ENCODE data around the gene TBKBP1.

Gene TBKBP1

GRCh38 chr17:47716375-47716774, 22.4 kb downstream of the TBKBP1 start:
- no peak for DNase-seq

GRCh38 chr17:47717261-47717697, 23.3 kb downstream of the TBKBP1 start:
- no peak for DNase-seq

DNA sequence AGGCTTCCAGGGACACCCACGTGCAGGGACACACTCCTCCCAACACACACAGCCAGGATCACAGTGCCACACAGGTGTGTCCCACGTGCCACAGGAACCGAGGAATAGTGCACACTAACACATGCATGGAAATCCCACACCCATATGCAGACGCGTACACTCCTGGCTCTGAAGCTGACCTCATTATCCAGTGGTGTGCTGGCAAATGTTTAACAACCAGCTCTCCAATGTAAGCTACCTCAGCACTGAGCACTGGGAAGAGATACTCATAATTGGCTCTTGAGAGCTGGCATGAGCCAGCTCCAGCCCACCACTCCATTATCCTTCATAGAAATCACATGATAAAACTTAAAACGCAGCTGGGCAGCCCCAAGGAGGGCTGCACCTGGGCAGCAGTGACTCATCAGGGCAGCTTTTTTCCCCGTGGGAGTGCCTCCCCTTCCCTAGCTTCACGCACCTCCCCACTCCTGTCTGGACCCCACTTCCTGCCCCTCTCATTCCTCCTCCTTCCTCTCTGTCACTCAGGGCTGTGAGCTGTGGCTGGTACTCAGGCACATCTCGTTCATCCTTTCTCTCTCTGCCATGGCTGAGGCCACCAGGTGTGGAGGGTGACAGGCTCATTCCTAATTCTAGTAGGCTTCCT, 24.1 kb downstream of the TBKBP1 start:
- DNase-seq: no peak

GRCh38 chr17:47718634-47719405, 24.9 kb downstream of the TBKBP1 start:
- no peak for DNase-seq

DNA sequence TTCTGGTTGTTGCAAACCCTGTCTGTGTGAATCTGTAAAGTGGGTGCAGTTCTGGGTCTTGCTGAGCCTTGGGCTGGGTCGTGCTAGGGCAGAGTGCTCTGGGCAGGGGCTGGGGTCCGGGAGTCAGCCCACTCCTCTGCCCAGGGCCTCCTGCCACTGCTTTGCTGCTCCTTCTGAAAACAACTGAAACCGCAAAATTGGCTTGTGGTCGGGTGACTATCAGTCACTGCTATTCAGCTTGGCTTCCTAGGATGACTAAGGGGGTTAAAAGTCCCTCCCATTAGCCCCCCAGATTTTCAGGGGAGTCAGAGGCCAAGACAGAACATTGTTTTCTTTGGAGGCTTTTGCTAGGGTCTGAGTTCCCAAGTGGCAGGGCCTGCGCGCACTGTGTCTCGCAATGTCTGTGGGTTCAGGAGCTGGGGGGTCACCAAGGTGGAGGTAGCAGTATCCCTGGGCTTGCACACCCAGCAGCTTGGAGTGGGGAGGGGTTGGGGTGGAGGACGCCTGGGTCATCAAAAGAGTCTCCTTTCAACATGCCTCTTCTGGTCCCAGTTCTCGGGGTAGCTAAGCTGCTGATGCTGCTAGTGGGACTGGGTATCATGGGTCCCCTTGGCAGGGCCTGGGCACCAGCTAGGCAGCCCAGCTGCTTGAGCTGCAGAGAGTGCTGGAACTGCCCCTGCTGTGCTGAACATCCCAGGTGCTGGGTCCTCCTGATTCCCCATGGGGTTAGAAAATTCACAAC, 25.6 kb downstream of the TBKBP1 start:
- no peak for DNase-seq

- no peak for DNase-seq
Measured at GRCh38 chr17:47720196-47720595, 26.2 kb downstream of the TBKBP1 start.

DNA sequence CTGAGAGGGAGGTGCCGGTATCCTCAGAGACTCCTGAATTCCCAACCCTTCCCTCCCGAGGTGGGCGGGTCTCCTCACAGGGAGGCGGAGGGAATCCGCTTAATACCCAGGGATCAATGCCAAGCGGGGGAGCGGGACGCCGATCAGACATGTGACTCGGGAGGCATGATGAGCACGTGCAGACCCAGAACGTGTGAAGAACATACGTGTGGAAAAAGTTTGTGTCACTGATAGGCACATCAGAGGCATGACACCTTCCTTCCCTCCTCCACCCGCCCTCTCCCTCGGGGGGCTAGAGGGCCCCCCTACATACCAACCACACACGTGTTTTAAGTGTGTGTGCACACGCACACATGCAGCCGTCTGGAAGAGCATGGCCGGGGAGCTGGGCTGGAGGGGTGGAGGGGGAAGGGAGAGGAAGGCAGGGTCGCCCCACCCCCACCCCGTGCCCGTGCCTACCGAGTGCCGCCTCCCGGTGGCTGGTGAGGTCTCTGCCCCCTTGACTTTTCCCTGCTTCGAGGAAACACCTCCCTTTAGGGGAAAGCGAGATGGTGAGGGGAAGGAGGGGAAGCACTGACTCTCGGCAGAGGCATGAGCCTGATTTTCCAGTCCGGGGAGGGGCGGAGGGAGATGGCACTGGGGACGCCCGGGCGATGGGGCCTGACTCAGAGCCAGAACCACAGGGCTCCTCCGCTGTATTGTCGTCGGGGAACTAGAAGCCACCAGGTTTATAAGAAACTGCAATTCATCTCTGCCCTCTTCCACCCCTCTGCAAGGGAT, 27.0 kb downstream of the TBKBP1 start:
- no peak for DNase-seq

GRCh38 chr17:47721725-47722124, 27.8 kb downstream of the TBKBP1 start:
- no peak for DNase-seq

GRCh38 chr17:47724705-47725104, 30.7 kb downstream of the TBKBP1 start:
- no peak for DNase-seq

DNA sequence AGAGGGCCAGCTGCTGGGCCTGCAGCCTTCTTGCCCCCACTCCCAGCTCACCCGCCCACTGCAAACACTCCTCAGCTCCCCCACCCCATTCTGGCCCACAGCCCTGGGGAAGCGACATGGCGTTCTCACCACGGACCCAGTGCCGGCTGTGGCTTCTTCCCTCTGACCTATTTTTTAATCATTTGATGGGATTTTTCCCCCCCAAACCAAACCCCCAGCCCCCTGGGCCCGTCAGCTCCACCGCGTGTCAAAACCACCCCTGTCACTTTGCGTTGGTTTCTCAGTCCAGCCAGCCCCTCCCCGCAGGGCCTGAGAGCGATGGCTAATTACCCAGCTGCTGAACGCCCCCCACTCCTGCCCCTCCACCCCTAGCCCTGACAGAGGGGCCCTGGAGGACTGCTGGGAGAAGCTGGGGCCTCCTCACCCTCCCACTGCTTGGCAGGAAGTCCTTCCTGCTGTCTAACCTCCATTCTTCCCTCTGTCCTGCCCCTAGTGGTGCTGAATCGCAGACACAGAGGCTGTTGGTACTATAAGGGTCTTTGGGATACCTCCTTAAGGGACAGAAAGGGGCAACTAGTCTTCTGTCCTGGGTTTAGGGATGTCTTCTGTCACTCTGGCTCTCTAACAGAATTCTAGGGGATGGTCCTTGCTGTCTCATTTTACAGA, 31.6 kb downstream of the TBKBP1 start:
- no peak for DNase-seq

DNA sequence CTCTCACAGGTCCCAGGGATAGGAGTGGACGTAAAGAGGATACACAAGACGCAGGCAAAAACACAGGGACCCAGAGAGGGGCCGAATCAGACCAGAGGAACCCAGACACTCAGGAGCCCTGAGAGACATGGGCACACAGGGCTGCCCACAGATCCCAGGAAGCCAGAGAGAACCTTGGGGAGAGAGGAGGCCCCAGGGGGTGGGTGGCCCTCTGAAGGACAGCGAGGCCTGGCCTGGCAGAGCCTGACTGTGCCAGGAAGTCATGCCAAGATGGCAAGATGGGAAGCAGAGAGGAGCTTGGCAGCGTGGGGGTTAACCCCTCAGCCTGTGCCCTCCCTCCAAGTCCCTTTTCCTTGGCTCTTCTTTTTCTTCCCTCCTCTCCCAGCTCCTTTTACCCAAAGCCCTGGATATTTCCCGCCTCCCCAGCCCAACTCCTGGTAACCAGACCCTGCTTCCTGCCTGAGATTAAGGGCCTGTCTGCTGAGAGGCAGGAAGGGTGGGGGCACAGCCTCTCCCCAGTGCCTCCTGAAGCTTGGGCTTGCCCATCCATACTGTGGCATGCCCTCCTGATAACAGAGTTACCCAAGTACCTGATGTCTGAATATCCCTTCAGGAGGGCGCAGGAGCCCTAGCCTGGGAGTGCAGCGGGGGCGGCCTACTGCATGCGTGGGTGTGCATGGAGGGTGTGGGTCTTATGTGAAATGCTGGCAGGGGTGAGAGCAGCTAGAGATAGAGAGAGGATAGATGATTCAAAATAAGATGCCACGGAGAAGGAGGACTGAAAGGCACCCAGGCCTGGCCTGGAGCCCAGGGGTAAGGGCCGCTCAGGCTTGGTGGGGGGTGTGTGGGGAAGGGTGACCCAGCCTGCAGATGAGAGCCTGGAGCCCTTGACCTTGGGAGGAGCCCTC, 33.1 kb downstream of the TBKBP1 start:
- DNase-seq: no peak

- DNase-seq: no peak
Measured at GRCh38 chr17:47727704-47728036, 33.7 kb downstream of the TBKBP1 start.

GRCh38 chr17:47728214-47728877, 34.4 kb downstream of the TBKBP1 start:
- DNase-seq: no peak

DNA sequence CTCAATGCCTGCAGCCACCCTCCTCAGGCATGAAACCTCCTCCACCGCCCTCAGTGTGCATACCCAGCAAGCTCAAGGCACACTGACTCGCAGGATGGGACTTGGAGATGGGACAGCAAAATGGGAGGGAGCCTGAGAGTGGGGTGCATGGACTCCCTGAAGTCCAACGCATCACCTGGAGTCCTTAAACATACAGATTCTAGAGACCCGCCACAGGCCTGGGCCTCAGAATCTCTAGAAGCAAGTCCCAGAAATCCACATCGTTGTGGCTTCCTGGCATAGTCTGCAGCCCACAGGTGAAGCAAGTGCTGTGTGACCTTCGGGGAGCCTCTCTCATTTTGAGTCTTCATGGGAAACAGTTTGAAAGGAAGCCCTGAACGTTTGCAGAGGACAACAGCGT, 35.5 kb downstream of the TBKBP1 start:
- DNase-seq: no peak

- DNase-seq: no peak
Measured at GRCh38 chr17:47730681-47731080, 36.7 kb downstream of the TBKBP1 start.

- no peak for DNase-seq
Measured at GRCh38 chr17:47731396-47731795, 37.4 kb downstream of the TBKBP1 start.

DNA sequence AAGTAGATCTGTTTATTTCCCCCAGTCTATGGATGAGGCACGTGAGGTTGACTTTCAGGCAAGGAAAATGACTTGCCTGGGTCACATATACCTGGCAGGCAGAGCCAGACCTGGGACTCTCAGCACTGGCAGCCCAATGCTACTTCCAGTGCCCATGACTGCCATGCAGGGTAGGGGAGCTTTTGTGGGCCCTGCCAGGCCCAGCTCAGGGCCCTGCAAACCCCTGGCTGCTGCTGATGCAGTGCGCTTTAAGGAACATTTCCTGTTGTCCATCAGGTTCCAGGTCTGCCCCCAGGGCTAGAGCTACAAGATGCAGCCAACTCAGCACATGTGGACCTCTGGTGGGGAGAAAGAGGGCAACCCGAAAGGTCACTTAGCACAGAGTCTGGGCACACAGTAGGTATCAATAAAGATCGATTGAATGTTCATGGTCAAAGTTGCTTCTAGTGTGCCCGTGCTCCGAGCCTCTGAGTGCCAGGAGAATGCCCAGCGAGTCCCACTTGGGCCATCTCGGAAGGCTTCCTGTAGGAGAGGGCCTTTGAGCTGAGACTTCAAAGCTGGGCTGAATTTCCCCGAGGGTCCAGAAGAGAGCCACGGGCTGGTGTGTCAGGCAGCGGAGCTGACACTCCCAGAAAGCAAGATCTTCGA, 38.6 kb downstream of the TBKBP1 start:
- no peak for DNase-seq

GRCh38 chr17:47733047-47733673, 39.2 kb downstream of the TBKBP1 start, which contains the start of gene TBX21:
Gene TBX21 (plus strand): TSS chr17:47733236. CDS start chr17:47733455, 219 bp downstream.
- DNase-seq: peak; percentile 89

- DNase-seq: no peak
Measured at GRCh38 chr17:47733674-47734410, 39.9 kb downstream of the TBKBP1 start.

All from COR-L47 (cell line).